ENCODE data around the gene DGKG. TPM values are rescaled to one million over a fixed set of nuclear protein-coding genes. Genes with fewer than 3 reads are reported as not detected.

The DGKG gene
- total and polyA plus RNA-seq, 4 donors: 2.1 to 13.7 (median 8.0) TPM

GRCh38 chr3:186284661-186285060 is 77.4 kb downstream of the DGKG start:
- H3K4me1 ChIP-seq (ENCODE audit: control insufficient read depth in 5 of 5, insufficient read depth in 5 of 5, low read length in 5 of 5): peaks cover 0 to 14% (median 0%) of the 10 kb centered on the region in 5 donors

GRCh38 chr3:186284349-186284652 is 77.7 kb downstream of the DGKG start:
- H3K36me3 ChIP-seq (ENCODE audit: control insufficient read depth in 4 of 4, insufficient read depth in 4 of 4, low read length in 4 of 4): no peaks in the 10 kb centered on the region
- H3K9ac ChIP-seq (ENCODE audit: insufficient read depth in 1 of 2, low read length in 2 of 2): no peak overlapping the region
- WGBS, 2 donors: 94 to 95% methylated on average over 8 of the region's 8 CpGs
- H3K9me3 ChIP-seq (ENCODE audit: control insufficient read depth in 4 of 4, insufficient read depth in 3 of 4, low read length in 3 of 4): no peaks in the 10 kb centered on the region
- no peaks in the 10 kb centered on the region for H3K27me3 ChIP-seq (ENCODE audit: control insufficient read depth in 3 of 3, insufficient read depth in 3 of 3, low read length in 2 of 3)
- H3K4me3 ChIP-seq: no peak overlapping the region
- TF ChIP-seq, protein P1, sequence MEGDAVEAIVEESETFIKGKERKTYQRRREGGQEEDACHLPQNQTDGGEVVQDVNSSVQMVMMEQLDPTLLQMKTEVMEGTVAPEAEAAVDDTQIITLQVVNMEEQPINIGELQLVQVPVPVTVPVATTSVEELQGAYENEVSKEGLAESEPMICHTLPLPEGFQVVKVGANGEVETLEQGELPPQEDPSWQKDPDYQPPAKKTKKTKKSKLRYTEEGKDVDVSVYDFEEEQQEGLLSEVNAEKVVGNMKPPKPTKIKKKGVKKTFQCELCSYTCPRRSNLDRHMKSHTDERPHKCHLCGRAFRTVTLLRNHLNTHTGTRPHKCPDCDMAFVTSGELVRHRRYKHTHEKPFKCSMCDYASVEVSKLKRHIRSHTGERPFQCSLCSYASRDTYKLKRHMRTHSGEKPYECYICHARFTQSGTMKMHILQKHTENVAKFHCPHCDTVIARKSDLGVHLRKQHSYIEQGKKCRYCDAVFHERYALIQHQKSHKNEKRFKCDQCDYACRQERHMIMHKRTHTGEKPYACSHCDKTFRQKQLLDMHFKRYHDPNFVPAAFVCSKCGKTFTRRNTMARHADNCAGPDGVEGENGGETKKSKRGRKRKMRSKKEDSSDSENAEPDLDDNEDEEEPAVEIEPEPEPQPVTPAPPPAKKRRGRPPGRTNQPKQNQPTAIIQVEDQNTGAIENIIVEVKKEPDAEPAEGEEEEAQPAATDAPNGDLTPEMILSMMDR (IDR thresholded peaks at IDR 0.05; ENCODE audit: control extremely low read depth, extremely low read depth): no peak
- ATAC-seq (ENCODE audit: insufficient read depth, low FRiP score) (no peak), DNase-seq (no peak)
- peaks cover 0 to 14% (median 0%) of the 10 kb centered on the region in 5 donors for H3K4me1 ChIP-seq (ENCODE audit: control insufficient read depth in 5 of 5, insufficient read depth in 5 of 5, low read length in 5 of 5)
- H3K27ac ChIP-seq (ENCODE audit: low read depth in 1 of 2, low read length in 1 of 2): no peak overlapping the region

More at GRCh38 chr3:186284661-186285060, 77.4 kb downstream of the DGKG start:
- TF ChIP-seq, protein P1 (IDR thresholded peaks at IDR 0.05; ENCODE audit: control extremely low read depth, extremely low read depth): no peak
- H3K27me3 ChIP-seq (ENCODE audit: control insufficient read depth in 3 of 3, insufficient read depth in 3 of 3, low read length in 2 of 3): no peaks in the 10 kb centered on the region
- no peak overlapping the region for H3K4me3 ChIP-seq
- no peak for ATAC-seq (ENCODE audit: insufficient read depth, low FRiP score)
- DNase-seq: no peak
- no peaks in the 10 kb centered on the region for H3K9me3 ChIP-seq (ENCODE audit: control insufficient read depth in 4 of 4, insufficient read depth in 3 of 4, low read length in 3 of 4)
- H3K27ac ChIP-seq (ENCODE audit: low read depth in 1 of 2, low read length in 1 of 2): no peak overlapping the region
- WGBS, 2 donors: 91 to 97% methylated on average over 6 of the region's 6 CpGs
- no peaks in the 10 kb centered on the region for H3K36me3 ChIP-seq (ENCODE audit: control insufficient read depth in 4 of 4, insufficient read depth in 4 of 4, low read length in 4 of 4)
- no peak overlapping the region for H3K9ac ChIP-seq (ENCODE audit: insufficient read depth in 1 of 2, low read length in 2 of 2)

- peaks cover 0 to under 1% (median 0%) of the 10 kb centered on the region in 3 donors for H3K27me3 ChIP-seq (ENCODE audit: control insufficient read depth in 3 of 3, insufficient read depth in 3 of 3, low read length in 2 of 3)
- WGBS, 2 donors: 84 to 86% methylated on average over 6 of the region's 6 CpGs
- no peaks in the 10 kb centered on the region for H3K9me3 ChIP-seq (ENCODE audit: control insufficient read depth in 4 of 4, insufficient read depth in 3 of 4, low read length in 3 of 4)
- TF ChIP-seq, protein P1 (IDR thresholded peaks at IDR 0.05; ENCODE audit: control extremely low read depth, extremely low read depth): no peak
- H3K4me3 ChIP-seq: no peak overlapping the region
- ATAC-seq (ENCODE audit: insufficient read depth, low FRiP score) (no peak), DNase-seq (no peak)
- H3K36me3 ChIP-seq (ENCODE audit: control insufficient read depth in 4 of 4, insufficient read depth in 4 of 4, low read length in 4 of 4): no peaks in the 10 kb centered on the region
- H3K27ac ChIP-seq (ENCODE audit: low read depth in 1 of 2, low read length in 1 of 2): no peak overlapping the region
- H3K4me1 ChIP-seq (ENCODE audit: control insufficient read depth in 5 of 5, insufficient read depth in 5 of 5, low read length in 5 of 5): peaks cover 0 to 14% (median 0%) of the 10 kb centered on the region in 5 donors
- H3K9ac ChIP-seq (ENCODE audit: insufficient read depth in 1 of 2, low read length in 2 of 2): no peak overlapping the region
These were observed 78.2 kb downstream of the DGKG start for GRCh38 chr3:186283651-186284348.

DNA sequence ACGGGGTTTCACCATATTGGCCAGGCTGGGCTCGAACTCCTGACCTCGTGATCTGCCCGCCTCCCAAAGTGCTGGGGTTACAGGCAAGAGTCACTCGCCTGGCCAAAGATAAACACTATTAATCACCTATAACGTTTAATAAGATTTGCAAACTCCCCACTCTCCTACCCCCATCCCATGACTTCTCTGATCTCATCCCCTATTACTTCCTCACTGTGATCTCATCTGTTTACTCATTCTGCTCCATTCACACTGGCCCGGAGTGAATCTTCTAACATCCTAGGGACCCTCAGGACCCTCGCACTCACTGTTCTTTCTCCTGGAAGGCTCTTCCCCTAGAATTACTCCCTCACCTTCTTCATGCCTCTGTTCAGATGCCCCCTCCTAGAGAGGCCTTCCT is 78.9 kb downstream of the DGKG start:
- no peak overlapping the region for H3K4me3 ChIP-seq
- ATAC-seq (ENCODE audit: insufficient read depth, low FRiP score) (no peak), DNase-seq (no peak)
- no peaks in the 10 kb centered on the region for H3K36me3 ChIP-seq (ENCODE audit: control insufficient read depth in 4 of 4, insufficient read depth in 4 of 4, low read length in 4 of 4)
- H3K27me3 ChIP-seq (ENCODE audit: control insufficient read depth in 3 of 3, insufficient read depth in 3 of 3, low read length in 2 of 3): peaks cover 0 to 2% (median 0%) of the 10 kb centered on the region in 3 donors
- TF ChIP-seq, protein P1 (IDR thresholded peaks at IDR 0.05; ENCODE audit: control extremely low read depth, extremely low read depth): no peak
- 84 to 93% methylated on average over 8 of the region's 8 CpGs for WGBS, 2 donors
- no peak overlapping the region for H3K9ac ChIP-seq (ENCODE audit: insufficient read depth in 1 of 2, low read length in 2 of 2)
- no peaks in the 10 kb centered on the region for H3K9me3 ChIP-seq (ENCODE audit: control insufficient read depth in 4 of 4, insufficient read depth in 3 of 4, low read length in 3 of 4)
- H3K27ac ChIP-seq (ENCODE audit: low read depth in 1 of 2, low read length in 1 of 2): no peak overlapping the region
- H3K4me1 ChIP-seq (ENCODE audit: control insufficient read depth in 5 of 5, insufficient read depth in 5 of 5, low read length in 5 of 5): peaks cover 0 to 8% (median 0%) of the 10 kb centered on the region in 5 donors
